HG02610 (cell line): ENCODE results near the gene LHFPL3.
"Not testable (repeated sequence)": the region's sequence is repeated elsewhere in the genome, so short reads cannot be mapped to it uniquely, and the experiment has no call there.

Source experiments
- ATAC-seq: cut with Tn5 transposase; IDR thresholded peaks from one replicate; pipeline ENCODE4 v1.9.1; 2021; ENCODE audit warnings: mild to moderate bottlenecking, moderate library complexity; ENCODE audit not compliant: unreplicated experiment

LHFPL3 gene

DNA sequence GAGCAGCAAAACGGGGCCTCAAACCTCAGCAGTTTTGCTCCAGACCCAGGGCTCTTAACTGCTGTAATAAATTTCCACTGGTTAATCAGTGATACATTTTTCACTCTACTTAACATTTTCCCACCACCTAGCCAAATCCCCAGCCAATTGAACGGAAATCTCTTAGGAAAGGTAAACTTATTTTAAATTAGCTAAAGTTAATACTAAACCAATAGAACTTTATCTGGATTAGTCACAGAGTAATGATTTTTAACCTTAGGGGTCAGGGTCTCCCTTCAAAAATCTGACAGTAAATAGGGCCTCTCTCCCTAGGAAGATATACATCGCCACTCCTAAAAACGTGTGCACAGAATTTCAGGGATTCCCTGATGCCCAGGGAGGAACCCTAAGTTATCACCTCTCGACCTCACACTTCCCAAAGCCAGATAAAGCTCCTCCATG is 598.2 kb downstream of the LHFPL3 start:
- no peak for ATAC-seq

DNA sequence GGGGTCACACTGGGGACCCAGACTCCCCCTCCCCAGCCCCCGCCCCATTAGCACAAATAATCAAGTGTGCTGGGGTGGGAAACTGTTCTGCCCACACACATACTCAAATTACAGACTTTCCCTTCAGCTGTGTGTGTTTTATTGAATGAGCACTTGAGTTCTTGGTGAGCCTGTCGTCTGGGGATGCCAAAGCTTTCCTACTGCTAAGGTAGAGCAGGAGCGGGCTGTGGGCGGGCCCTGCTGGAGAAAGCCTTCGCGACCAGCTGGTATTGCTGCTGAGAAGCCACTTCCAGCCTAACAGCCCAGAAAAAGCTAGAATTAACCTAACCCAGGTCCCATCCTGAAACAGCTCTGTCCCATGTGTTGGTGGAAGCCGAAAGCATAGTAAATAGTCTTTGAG is 598.7 kb downstream of the LHFPL3 start:
- ATAC-seq = no peak

GRCh38 chr7:104928721-104929400 is 600.5 kb downstream of the LHFPL3 start:
- no peak for ATAC-seq

DNA sequence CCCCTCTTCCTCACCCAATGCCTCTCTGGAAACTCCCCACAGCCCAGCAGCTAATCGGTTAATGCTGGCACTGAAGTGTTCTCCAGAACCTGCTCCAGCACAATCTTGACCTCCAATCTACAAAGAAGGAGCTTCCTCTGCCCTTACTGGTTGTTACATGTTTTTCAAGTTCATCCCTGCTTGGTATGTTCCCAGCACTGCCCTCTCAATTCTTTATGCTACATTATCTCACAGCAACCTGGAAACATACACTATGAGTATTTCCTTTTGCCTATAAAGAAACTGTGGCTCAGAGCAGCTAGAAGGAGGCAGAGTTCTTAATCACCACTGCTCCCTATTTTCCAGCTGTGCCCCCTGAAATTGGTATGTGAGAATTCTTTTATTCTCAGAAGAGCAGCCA is 601.5 kb downstream of the LHFPL3 start:
- ATAC-seq = no peak

DNA sequence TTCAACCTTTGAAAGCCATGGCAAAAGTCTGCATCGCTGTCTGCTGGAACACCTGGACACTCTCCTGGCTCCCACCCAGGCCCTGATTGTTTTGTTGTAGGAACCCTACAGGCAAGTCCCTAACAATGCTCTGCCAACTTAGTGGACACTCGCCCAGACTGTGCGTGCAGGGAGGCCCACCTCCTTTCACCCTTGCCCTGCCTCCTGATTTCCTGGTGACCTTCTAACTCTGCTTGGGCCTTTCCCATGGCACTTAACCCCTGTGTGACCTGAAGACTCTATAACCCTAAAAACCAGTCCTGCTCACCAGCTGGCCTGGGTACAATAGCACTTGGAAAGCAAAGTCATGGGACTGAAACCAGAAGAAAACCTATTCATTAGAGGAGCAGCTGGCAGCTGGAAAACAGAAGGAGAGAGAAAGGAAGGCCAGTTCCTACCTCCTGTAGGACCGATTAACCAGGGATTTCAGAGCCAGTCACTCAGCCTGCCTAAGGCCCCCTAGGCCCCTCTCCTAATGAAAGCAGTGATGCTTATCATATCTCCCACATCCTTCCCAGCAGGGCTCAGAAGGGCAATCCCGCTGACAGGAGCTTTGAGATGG is 602.9 kb downstream of the LHFPL3 start:
- no peak for ATAC-seq

GRCh38 chr7:104933022-104933421 is 604.6 kb downstream of the LHFPL3 start:
- ATAC-seq = no peak

GRCh38 chr7:104933521-104933988 is 605.2 kb downstream of the LHFPL3 start:
- ATAC-seq = no peak

DNA sequence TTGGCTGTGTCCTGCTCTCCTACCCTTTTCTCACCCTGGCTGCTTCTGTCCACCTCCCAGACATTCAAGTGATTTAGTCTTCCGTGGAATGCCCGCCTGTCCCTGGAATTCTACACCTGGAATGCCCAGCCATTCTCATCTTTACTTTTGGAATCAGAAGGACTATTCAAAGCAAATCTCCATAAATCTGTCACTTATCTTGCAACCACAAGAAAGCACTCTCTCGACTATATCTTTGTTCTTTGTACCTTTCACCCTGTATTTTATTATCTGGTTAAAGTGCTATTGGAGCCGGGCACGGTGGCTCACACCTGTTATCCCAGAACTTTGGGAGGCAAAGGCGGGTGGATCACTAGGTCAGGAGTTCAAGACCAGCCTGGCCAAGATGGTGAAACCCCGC is 606.3 kb downstream of the LHFPL3 start:
- no peak for ATAC-seq

GRCh38 chr7:104935276-104935675 is 606.9 kb downstream of the LHFPL3 start:
- no peak for ATAC-seq

DNA sequence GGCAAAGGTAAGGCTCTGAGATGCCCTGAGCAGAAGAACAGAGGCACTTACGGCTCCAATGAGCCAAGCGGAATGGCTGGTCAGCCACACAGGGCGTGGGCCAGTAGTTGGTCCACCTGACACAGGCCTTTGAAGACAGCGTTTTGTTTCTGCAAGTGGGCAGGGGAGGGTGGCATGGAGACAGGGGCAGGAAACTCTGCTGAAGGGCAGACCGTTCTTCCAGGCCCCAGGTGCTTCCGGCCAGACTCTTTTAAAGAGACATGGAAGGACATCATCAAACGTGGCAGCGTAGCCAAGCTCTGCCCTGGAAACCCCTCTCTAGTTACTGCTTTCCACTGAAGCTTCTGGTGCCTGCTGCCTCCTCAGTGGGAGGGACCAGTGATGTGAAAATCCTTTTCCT is 608.1 kb downstream of the LHFPL3 start:
- ATAC-seq = no peak

DNA sequence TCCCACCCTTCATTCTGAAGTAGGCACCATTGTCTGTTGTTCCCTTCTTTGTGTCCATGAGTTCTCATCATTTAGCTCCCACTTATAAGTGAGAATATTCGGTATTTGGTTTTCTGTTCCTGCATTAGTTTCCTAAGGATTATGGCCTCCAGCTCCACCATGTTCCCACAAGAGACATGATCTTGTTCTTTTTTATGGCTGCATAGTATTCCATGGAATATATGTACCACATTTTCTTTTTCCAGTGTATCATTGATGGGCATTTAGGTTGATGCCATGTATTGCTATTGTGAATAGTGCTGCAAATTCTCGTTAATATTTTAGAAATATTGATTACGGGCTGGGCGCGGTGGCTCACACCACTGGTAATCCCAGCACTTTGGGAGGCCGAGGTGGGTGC is 609.1 kb downstream of the LHFPL3 start:
- ATAC-seq = not testable (repeated sequence)

DNA sequence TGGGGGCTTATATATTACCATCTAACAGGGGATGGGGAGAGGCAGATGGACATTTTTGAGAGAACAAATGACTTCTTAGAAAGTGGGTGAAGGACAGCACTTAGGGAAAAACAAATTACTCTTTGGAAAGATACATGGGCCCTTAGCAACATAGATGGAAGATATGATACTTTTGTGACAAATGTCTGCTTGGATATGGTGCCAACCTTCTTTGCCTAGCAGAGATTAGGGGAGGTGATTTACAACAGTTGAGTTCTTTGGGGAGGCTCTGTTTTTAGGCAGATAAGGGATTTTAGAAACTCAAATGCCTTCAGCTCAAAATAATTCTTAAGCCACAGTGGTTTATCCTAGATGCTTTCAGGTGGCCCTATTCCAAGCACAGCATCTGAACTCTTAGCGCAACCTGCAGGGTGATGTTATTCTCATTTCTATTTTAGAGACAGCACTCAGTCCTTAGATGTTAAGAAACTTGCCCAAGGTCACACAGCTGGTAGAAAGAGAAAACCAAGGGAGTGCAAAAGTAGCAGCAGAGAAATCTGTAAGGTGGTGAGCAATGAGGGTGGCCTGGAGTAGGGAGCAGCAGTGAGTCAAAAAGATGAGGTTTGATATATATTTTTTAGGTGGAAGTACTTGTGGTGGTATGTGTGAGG is 610.5 kb downstream of the LHFPL3 start:
- ATAC-seq = no peak

- ATAC-seq = no peak
Measured at GRCh38 chr7:104940023-104940710, 611.8 kb downstream of the LHFPL3 start.

DNA sequence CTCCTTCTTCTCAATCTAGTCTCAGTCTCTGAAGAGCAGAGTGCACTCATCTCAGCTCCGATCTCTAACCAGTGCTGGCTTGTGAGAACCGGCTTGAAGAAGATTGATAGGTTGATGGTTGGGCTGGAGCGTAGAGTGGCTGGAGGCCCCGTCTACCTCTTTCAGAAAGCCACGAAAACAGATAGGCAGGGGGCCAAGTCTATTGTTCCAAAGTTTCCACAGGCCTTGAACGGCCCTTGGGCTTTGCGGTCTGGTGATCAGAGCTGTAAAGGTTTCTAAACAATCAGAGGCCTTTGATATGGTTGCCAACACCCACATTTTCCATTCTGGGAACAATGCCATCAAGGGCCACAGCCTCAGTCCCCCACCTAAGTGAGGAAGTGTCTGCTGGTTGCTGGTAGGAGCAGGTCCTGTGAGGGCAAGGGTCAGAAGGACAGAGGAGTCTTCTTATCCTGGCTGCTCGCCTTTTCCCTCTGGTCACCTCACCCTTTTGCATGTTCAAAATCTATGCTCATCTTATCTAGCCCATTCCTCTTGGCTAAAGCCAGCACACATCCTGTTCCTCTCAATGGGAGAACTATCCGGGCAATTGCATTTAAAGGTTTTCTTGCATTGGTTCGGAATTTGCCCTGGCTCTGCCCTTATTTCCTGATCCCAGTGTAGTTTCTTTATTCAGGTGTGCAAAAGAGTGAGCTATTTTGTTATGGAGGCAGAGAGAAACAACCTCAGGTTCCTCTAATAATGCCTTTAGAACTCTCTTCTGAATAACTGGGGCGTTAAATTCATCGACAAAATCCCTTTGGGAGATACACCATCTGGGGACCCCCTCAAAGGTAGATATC is 615.3 kb downstream of the LHFPL3 start:
- peak; percentile 45 for ATAC-seq

DNA sequence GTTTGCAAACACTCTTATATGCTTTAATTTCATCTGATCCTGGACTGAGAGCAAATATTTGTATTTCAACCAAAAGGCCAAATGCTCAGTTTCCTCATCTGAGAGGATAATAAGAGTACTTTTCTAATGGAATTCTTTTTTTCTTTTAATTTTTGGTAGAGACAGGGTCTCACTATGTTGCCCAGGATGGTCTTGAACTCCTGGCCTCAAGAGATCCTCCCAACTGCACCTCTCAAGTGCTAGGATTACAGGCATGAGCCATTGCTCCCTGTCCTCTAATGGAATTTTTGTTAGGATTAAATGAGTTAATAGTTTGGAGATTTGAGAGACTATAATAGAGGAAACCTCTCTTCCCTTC is 617.2 kb downstream of the LHFPL3 start:
- no peak for ATAC-seq

GRCh38 chr7:104946338-104946737 is 617.9 kb downstream of the LHFPL3 start:
- no peak for ATAC-seq

DNA sequence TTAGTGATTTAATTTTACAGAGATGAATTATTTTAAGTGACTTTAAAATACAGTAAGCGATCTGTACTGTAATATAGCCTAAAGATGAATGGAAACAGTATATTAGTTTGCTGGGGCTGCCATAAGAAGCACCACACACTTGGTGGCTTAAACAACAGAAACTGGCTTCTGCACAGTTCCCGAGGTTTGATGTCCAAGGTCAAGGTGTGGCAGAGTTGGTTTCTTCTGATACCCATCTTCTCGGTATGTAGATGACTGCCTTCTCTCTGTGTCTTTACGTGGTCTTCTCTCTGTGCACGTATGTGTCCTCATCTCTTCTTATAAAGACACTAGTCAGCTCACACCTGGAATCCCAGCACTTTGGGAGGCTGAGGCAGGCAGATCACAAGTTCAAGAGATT is 621.6 kb downstream of the LHFPL3 start:
- no peak for ATAC-seq

GRCh38 chr7:104950754-104951153 is 622.4 kb downstream of the LHFPL3 start:
- ATAC-seq = no peak

- ATAC-seq = no peak
Measured at GRCh38 chr7:104951546-104951945, 623.1 kb downstream of the LHFPL3 start.

DNA sequence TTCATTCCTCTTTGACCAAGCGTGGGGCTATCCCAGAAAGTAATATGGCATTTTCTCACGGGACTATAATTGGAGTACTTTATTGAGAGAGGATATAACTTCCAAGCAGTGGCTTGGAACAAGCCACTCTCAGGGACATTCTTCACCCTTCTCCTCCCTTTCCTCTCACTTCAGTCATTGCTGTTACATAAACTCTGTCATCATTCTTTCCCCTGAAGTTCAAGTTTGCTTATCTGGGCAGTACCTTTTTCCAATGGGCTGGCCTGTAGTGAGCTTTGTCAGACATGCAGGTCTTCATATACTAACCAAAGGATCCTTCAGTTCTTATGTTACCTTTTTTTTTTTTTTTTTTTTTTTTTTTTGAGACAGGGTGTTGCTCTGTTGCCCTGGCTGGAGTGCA is 626.9 kb downstream of the LHFPL3 start:
- ATAC-seq = no peak
